ENCODE data around the gene C1R.

Gene C1R

GRCh38 chr12:7122811-7123769 is 30.8 kb upstream of the C1R start:
- TF ChIP-seq CTCF (IDR thresholded peaks at IDR 0.05; ENCODE audit: low read length) (no peak), EZH2 (IDR thresholded peaks at IDR 0.05; ENCODE audit: borderline replicate concordance, low read length) (no peak)
- H3K9me2 ChIP-seq (ENCODE audit: low read depth, low read length) = no peaks in the 10 kb centered on the region
- no peaks in the 10 kb centered on the region for H3K4me1 ChIP-seq (ENCODE audit: insufficient read depth, low read length, severe bottlenecking)
- H3F3A ChIP-seq (ENCODE audit: insufficient read depth, low read length) = no peaks in the 10 kb centered on the region
- H3K27me3 ChIP-seq (ENCODE audit: insufficient read depth, low read length) = no peaks in the 10 kb centered on the region
- no peaks in the 10 kb centered on the region for H3K36me3 ChIP-seq (ENCODE audit: insufficient read depth, low read length)
- no peak overlapping the region for H3K27ac ChIP-seq (ENCODE audit: low read depth, low read length, poor library complexity, severe bottlenecking)
- H3K4me2 ChIP-seq (ENCODE audit: low read length) = no peak overlapping the region
- no peaks in the 10 kb centered on the region for H3K9me3 ChIP-seq (ENCODE audit: low read length)
- H3K9ac ChIP-seq (ENCODE audit: low read length) = no peak overlapping the region
- no peak overlapping the region for H3K4me3 ChIP-seq (ENCODE audit: low read depth, low read length, poor library complexity, severe bottlenecking)
- no peak overlapping the region for H2AFZ ChIP-seq (ENCODE audit: low read length)
- no peaks in the 10 kb centered on the region for H4K20me1 ChIP-seq (ENCODE audit: insufficient read depth, low read length)
- H3K79me2 ChIP-seq (ENCODE audit: insufficient read depth, low read length) = no peaks in the 10 kb centered on the region

GRCh38 chr12:7121324-7121723 is 29.1 kb upstream of the C1R start:
- no peaks in the 10 kb centered on the region for H4K20me1 ChIP-seq (ENCODE audit: insufficient read depth, low read length)
- H3K9ac ChIP-seq (ENCODE audit: low read length) = no peak overlapping the region
- no peaks in the 10 kb centered on the region for H3K4me1 ChIP-seq (ENCODE audit: insufficient read depth, low read length, severe bottlenecking)

GRCh38 chr12:7120166-7120565 is 27.9 kb upstream of the C1R start:
- H3K4me1 ChIP-seq (ENCODE audit: insufficient read depth, low read length, severe bottlenecking) = no peaks in the 10 kb centered on the region

More at GRCh38 chr12:7121324-7121723, 29.1 kb upstream of the C1R start:
- TF ChIP-seq EZH2 (IDR thresholded peaks at IDR 0.05; ENCODE audit: borderline replicate concordance, low read length) = no peak
- TF ChIP-seq CTCF (IDR thresholded peaks at IDR 0.05; ENCODE audit: low read length) = no peak
- no peak overlapping the region for H3K4me3 ChIP-seq (ENCODE audit: low read depth, low read length, poor library complexity, severe bottlenecking)
- H3F3A ChIP-seq (ENCODE audit: insufficient read depth, low read length) = no peaks in the 10 kb centered on the region
- no peaks in the 10 kb centered on the region for H3K9me3 ChIP-seq (ENCODE audit: low read length)
- H3K79me2 ChIP-seq (ENCODE audit: insufficient read depth, low read length) = no peaks in the 10 kb centered on the region
- no peak overlapping the region for H2AFZ ChIP-seq (ENCODE audit: low read length)
- no peaks in the 10 kb centered on the region for H3K9me2 ChIP-seq (ENCODE audit: low read depth, low read length)
- H3K27ac ChIP-seq (ENCODE audit: low read depth, low read length, poor library complexity, severe bottlenecking) = no peak overlapping the region
- no peak overlapping the region for H3K4me2 ChIP-seq (ENCODE audit: low read length)
- no peaks in the 10 kb centered on the region for H3K36me3 ChIP-seq (ENCODE audit: insufficient read depth, low read length)
- no peaks in the 10 kb centered on the region for H3K27me3 ChIP-seq (ENCODE audit: insufficient read depth, low read length)

More at GRCh38 chr12:7120166-7120565, 27.9 kb upstream of the C1R start:
- Histone ChIP-seq H3K79me2 (ENCODE audit: insufficient read depth, low read length) (no peaks in the 10 kb centered on the region), H3F3A (ENCODE audit: insufficient read depth, low read length) (no peaks in the 10 kb centered on the region), H2AFZ (ENCODE audit: low read length) (no peak overlapping the region), H3K4me2 (ENCODE audit: low read length) (no peak overlapping the region), H3K36me3 (ENCODE audit: insufficient read depth, low read length) (no peaks in the 10 kb centered on the region), H3K27me3 (ENCODE audit: insufficient read depth, low read length) (no peaks in the 10 kb centered on the region), H3K9ac (ENCODE audit: low read length) (no peak overlapping the region), H4K20me1 (ENCODE audit: insufficient read depth, low read length) (no peaks in the 10 kb centered on the region), H3K9me3 (ENCODE audit: low read length) (no peaks in the 10 kb centered on the region), H3K27ac (ENCODE audit: low read depth, low read length, poor library complexity, severe bottlenecking) (no peak overlapping the region), H3K4me3 (ENCODE audit: low read depth, low read length, poor library complexity, severe bottlenecking) (no peak overlapping the region), H3K9me2 (ENCODE audit: low read depth, low read length) (no peaks in the 10 kb centered on the region)
- TF ChIP-seq CTCF (IDR thresholded peaks at IDR 0.05; ENCODE audit: low read length) (no peak), EZH2 (IDR thresholded peaks at IDR 0.05; ENCODE audit: borderline replicate concordance, low read length) (no peak)
